ENCODE measurements around the gene EXOG.

GRCh38 chr3:38507120-38507519 lies 11.0 kb downstream of the EXOG start:
- TF ChIP-seq POLR2A (IDR thresholded peaks at IDR 0.05; ENCODE audit: low read depth): no peak
- no peak for TF ChIP-seq CTCF (IDR thresholded peaks at IDR 0.05)
- no peak for TF ChIP-seq POLR2AphosphoS5 (IDR thresholded peaks at IDR 0.05)
- no peak for TF ChIP-seq EP300 (IDR thresholded peaks at IDR 0.05)
